Bronchial epithelial cell (primary cell): ENCODE results near the gene PDE2A. TPM values are rescaled to one million over a fixed set of nuclear protein-coding genes. Genes with fewer than 3 reads are reported as not detected.

Source experiments
- DNase-seq: peaks from one replicate; pipeline ENCODE4 v3.0.0-alpha.2; 2010; ENCODE audit warnings: low read depth
- FAIRE-seq: peaks from 2 replicates; lab custom pipeline; 2011; peaks lifted over from hg19 to GRCh38; lab: Jason Lieb, UNC
- H3K27me3 ChIP-seq: 2 replicates; pipeline ENCODE4 v1.5.1; 2011; ENCODE audit warnings: low read length; ENCODE audit not compliant: control insufficient read depth, insufficient read depth
- H3K36me3 ChIP-seq: 2 replicates; pipeline ENCODE4 v1.5.1; 2011; ENCODE audit warnings: low read length; ENCODE audit not compliant: control insufficient read depth, insufficient read depth
- H3K4me3 ChIP-seq: 2 replicates; pipeline ENCODE4 v1.5.1; 2011; ENCODE audit warnings: mild to moderate bottlenecking, low read depth, low read length, control low read depth
- CTCF ChIP-seq: IDR thresholded peaks from 2 replicates; pipeline ENCODE4 v1.5.1; 2011; ENCODE audit warnings: mild to moderate bottlenecking, moderate library complexity, low read length, control low read depth, inconsistent platforms; ENCODE audit not compliant: insufficient read depth, severe bottlenecking
- total RNA-seq: library from RNA; depleted of rRNA; stranded (reverse); fragments of >200 nt; gene quantifications from 2 replicates; pipeline ENCODE4 v1.2.1, GENCODE V29; 2014

PDE2A gene
- total RNA-seq, 1 donor from 2014 or later: 1.6 TPM

GRCh38 chr11:72635309-72635915, 38.8 kb downstream of the PDE2A start:
- TF ChIP-seq CTCF: no peak
- DNase-seq (no peak), FAIRE-seq (no peak)
- H3K36me3 ChIP-seq: no peaks in the 10 kb centered on the region
- H3K4me3 ChIP-seq: no peak overlapping the region
- H3K27me3 ChIP-seq: peaks cover 20% of the 10 kb centered on the region

- H3K4me3 ChIP-seq: no peak overlapping the region
- no peak for DNase-seq
- TF ChIP-seq CTCF: no peak
- no peaks in the 10 kb centered on the region for H3K36me3 ChIP-seq
- peaks cover 16% of the 10 kb centered on the region for H3K27me3 ChIP-seq
- no peak for FAIRE-seq
Observed at GRCh38 chr11:72634472-72635095, 39.6 kb downstream of the PDE2A start.

GRCh38 chr11:72634016-72634415, 40.2 kb downstream of the PDE2A start:
- Histone ChIP-seq H3K4me3 (no peak overlapping the region), H3K27me3 (peaks cover 11% of the 10 kb centered on the region), H3K36me3 (no peaks in the 10 kb centered on the region)
- TF ChIP-seq CTCF: no peak
- FAIRE-seq (no peak), DNase-seq (no peak)

GRCh38 chr11:72633068-72633467, 41.2 kb downstream of the PDE2A start:
- Histone ChIP-seq H3K27me3 (peaks cover 9% of the 10 kb centered on the region), H3K4me3 (no peak overlapping the region), H3K36me3 (no peaks in the 10 kb centered on the region)
- FAIRE-seq (no peak), DNase-seq (no peak)
- no peak for TF ChIP-seq CTCF

- H3K27me3 ChIP-seq: peaks cover 9% of the 10 kb centered on the region
- no peak for DNase-seq
- peak; percentile 7 for FAIRE-seq
Observed at GRCh38 chr11:72631806-72632731, 42.2 kb downstream of the PDE2A start.

More at GRCh38 chr11:72631806-72632731, 42.2 kb downstream of the PDE2A start:
- Histone ChIP-seq H3K4me3 (no peak overlapping the region), H3K36me3 (no peaks in the 10 kb centered on the region)
- TF ChIP-seq CTCF: no peak
